ENCODE results near the gene GSG1L. TPM values are rescaled to one million over a fixed set of nuclear protein-coding genes. Genes with fewer than 3 reads are reported as not detected.
A peak's percentile ranks its signal among the peaks of the same experiment; 100 is the strongest.

GSG1L gene
- total RNA-seq, 8 experiments from 2014 or later = 0.25 to 1.5 (median 0.74) TPM

DNA sequence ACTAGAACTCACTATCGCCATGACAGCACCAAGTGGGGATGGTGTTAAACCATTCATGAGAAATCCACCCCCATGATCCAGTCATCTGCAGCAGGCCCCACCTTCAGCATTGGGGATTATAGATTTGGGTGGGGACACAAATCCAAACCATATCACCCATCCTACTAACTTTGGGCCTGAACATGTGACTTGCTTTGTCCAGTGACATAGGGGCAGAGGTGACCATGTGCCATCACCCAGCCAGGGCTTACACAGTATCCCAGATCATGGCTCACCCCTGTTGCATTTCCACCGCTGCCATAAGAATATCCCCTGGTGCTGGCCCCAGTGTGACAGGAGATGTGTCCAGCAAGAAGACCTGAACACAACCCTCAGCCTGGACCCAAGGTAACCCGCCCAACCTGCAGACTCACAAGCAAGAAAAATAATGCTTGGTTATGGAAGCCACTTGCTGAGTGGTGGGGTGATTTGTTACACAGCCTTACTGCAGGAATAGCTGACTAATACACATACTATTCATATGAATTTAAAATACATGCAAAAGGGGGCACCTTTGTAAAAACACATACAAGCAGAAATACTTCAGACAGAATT lies 130.9 kb downstream of the GSG1L start:
- 40 to 80% methylated on average over 1 to 2 of the region's 3 CpGs; no CpG with 5 or more reads in 8 of the 10 experiments for WGBS, 10 experiments
- Histone ChIP-seq H3K4me3 (no peak overlapping the region), H3K27ac (no peak overlapping the region), H3K4me1 (replicated peaks in 1 of 2) (no peaks in the 10 kb centered on the region)
- in situ Hi-C loops (cut with MboI; ENCODE audit: low pct_unique_long_range_greater_than_20kb in 2 of 9, low sequenced_read_pairs in 9 of 9, unreplicated experiment in 9 of 9) = no loop called here
- ATAC-seq (replicated peaks in 6 of 8) = no peak

- no peak overlapping the region for H3K4me3 ChIP-seq
- WGBS, 10 experiments = 20 to 73% (median 55%) methylated on average over 1 to 3 of the region's 3 CpGs; no CpG with 5 or more reads in 4 of the 10 experiments
- no peak overlapping the region for H3K27ac ChIP-seq
- no peaks in the 10 kb centered on the region for H3K4me1 ChIP-seq (replicated peaks in 1 of 2)
- ATAC-seq (replicated peaks in 6 of 8) = peak in 1 of 8 experiments; percentile 33
- in situ Hi-C loops (cut with MboI; ENCODE audit: low pct_unique_long_range_greater_than_20kb in 2 of 9, low sequenced_read_pairs in 9 of 9, unreplicated experiment in 9 of 9) = no loop called here
Observed at GRCh38 chr16:27929818-27930217, 133.7 kb downstream of the GSG1L start.

GRCh38 chr16:27928542-27928941 lies 135.0 kb downstream of the GSG1L start:
- in situ Hi-C loops (cut with MboI; ENCODE audit: low pct_unique_long_range_greater_than_20kb in 2 of 9, low sequenced_read_pairs in 9 of 9, unreplicated experiment in 9 of 9) = no loop called here
- no peak for ATAC-seq (replicated peaks in 6 of 8)
- Histone ChIP-seq H3K4me1 (replicated peaks in 1 of 2) (no peaks in the 10 kb centered on the region), H3K27ac (no peak overlapping the region), H3K4me3 (no peak overlapping the region)
- WGBS, 10 experiments = 0 to 47% (median 20%) methylated on average over 1 to 6 of the region's 6 CpGs; no CpG with 5 or more reads in 1 of the 10 experiments

GRCh38 chr16:27927266-27927901 lies 136.1 kb downstream of the GSG1L start:
- 0 to 68% (median 54%) methylated on average over 1 to 6 of the region's 13 CpGs; no CpG with 5 or more reads in 4 of the 10 experiments for WGBS, 10 experiments
- no peaks in the 10 kb centered on the region for H3K4me1 ChIP-seq (replicated peaks in 1 of 2)
- no peak overlapping the region for H3K4me3 ChIP-seq
- in situ Hi-C loops (cut with MboI; ENCODE audit: low pct_unique_long_range_greater_than_20kb in 2 of 9, low sequenced_read_pairs in 9 of 9, unreplicated experiment in 9 of 9) = no loop called here
- no peak overlapping the region for H3K27ac ChIP-seq
- no peak for ATAC-seq (replicated peaks in 6 of 8)

DNA sequence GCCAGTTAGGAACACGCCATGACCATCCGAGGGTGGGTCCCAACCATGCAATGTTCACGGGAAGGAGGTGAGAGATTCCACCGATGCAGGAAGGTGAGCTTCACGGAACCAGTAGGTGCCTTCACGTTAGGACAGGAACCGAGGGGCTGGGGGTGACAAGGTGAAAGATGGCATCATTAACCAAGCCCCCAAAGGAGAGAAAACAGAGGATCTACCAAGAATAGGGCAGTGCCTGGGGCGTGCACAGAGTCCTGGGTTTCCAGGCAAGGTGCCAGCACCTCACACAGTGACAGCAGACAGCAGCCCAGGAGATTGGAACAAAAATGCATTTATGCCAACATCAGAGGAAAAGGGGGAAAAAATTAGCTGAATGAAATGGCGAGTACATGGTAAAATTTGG lies 137.9 kb downstream of the GSG1L start:
- H3K4me3 ChIP-seq = no peak overlapping the region
- 0 to 91% (median 50%) methylated on average over 1 to 9 of the region's 9 CpGs; no CpG with 5 or more reads in 1 of the 10 experiments for WGBS, 10 experiments
- in situ Hi-C loops (cut with MboI; ENCODE audit: low pct_unique_long_range_greater_than_20kb in 2 of 9, low sequenced_read_pairs in 9 of 9, unreplicated experiment in 9 of 9) = no loop called here
- H3K4me1 ChIP-seq (replicated peaks in 1 of 2) = peaks cover 0 to 3% of the 10 kb centered on the region in 2 donors
- H3K27ac ChIP-seq = no peak overlapping the region
- peak in 1 of 8 experiments; percentile 25 for ATAC-seq (replicated peaks in 6 of 8)

GRCh38 chr16:27924411-27925118 lies 138.9 kb downstream of the GSG1L start:
- no peak for ATAC-seq (replicated peaks in 6 of 8)
- in situ Hi-C loops (cut with MboI; ENCODE audit: low pct_unique_long_range_greater_than_20kb in 2 of 9, low sequenced_read_pairs in 9 of 9, unreplicated experiment in 9 of 9) = no loop called here
- Histone ChIP-seq H3K4me3 (no peak overlapping the region), H3K27ac (no peak overlapping the region), H3K4me1 (replicated peaks in 1 of 2) (peaks cover 0 to 5% of the 10 kb centered on the region in 2 donors)
- 0 to 58% (median 29%) methylated on average over 1 to 4 of the region's 4 CpGs; no CpG with 5 or more reads in 4 of the 10 experiments for WGBS, 10 experiments

DNA sequence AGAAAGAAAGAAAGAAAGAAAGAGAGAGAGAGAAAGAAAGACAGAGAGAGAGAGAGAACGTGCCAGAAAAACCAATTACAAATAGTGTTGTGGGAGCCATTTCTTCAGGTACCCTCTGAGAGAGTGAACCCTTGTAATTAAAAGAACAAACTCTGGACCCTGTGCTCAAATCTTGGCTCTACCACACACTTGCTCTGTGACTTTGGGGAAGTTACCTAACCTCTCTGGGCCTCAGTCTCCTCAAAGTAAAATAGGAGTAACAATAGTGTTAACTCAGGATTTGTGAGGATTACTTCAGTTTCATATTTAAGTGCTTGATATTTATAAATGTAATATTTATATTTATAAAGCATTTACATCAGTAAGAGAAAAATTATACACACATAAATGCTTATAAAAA lies 139.8 kb downstream of the GSG1L start:
- H3K27ac ChIP-seq = no peak overlapping the region
- ATAC-seq (replicated peaks in 6 of 8) = no peak
- in situ Hi-C loops (cut with MboI; ENCODE audit: low pct_unique_long_range_greater_than_20kb in 2 of 9, low sequenced_read_pairs in 9 of 9, unreplicated experiment in 9 of 9) = no loop called here
- H3K4me3 ChIP-seq = no peak overlapping the region
- peaks cover 0 to 5% of the 10 kb centered on the region in 2 donors for H3K4me1 ChIP-seq (replicated peaks in 1 of 2)
- 33 to 100% (median 61%) methylated on average over 1 of the region's 1 CpG for WGBS, 10 experiments

DNA sequence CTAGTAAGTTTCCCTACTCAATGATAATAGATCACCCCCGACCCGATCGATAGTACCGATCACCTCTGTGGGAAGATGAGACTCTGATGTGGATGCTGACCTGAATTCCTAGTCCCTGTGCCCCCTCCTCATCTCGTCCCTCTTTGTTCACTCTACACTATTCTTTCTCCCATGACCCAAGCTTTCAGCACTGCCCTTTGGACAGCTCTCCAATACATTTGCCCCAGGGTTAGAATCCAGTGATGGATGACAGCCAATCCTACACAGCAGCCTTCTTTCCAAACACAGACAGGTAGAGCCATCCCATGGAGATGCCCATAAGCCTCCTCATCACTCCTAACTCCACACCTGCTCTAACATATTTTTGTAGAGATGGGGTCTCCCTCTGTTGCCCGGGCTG lies 141.1 kb downstream of the GSG1L start:
- ATAC-seq (replicated peaks in 6 of 8) = no peak
- Histone ChIP-seq H3K27ac (no peak overlapping the region), H3K4me1 (replicated peaks in 1 of 2) (peaks cover 0 to 5% of the 10 kb centered on the region in 2 donors), H3K4me3 (no peak overlapping the region)
- WGBS, 10 experiments = 0 to 91% (median 64%) methylated on average over 1 to 6 of the region's 6 CpGs; no CpG with 5 or more reads in 2 of the 10 experiments
- in situ Hi-C loops (cut with MboI; ENCODE audit: low pct_unique_long_range_greater_than_20kb in 2 of 9, low sequenced_read_pairs in 9 of 9, unreplicated experiment in 9 of 9) = no loop called here

DNA sequence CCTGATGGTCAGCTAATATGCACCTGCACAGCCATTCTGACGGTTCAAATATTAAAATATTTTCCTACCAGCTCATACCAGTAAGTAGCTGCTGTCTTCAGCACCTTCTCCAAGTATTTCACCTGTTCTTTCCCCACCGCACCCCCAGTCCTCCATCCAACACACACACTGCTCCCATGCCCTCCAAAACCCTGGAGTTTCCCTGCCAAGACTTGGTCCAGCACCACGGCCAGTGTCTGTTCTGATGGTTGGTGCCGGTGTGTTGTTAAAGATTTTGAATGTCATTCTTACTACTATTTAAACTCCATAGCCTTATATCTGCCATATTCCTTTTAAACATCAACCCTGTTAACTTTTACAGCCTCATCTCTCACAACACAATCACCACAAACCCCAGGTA lies 142.4 kb downstream of the GSG1L start:
- in situ Hi-C loops (cut with MboI; ENCODE audit: low pct_unique_long_range_greater_than_20kb in 2 of 9, low sequenced_read_pairs in 9 of 9, unreplicated experiment in 9 of 9) = no loop called here
- peaks cover 0 to 5% of the 10 kb centered on the region in 2 donors for H3K4me1 ChIP-seq (replicated peaks in 1 of 2)
- H3K27ac ChIP-seq = no peak overlapping the region
- H3K4me3 ChIP-seq = no peak overlapping the region
- WGBS, 10 experiments = 12 to 80% (median 41%) methylated on average over 1 to 4 of the region's 4 CpGs; no CpG with 5 or more reads in 3 of the 10 experiments
- no peak for ATAC-seq (replicated peaks in 6 of 8)

GRCh38 chr16:27920391-27920891 lies 143.1 kb downstream of the GSG1L start:
- H3K27ac ChIP-seq = no peak overlapping the region

GRCh38 chr16:27918755-27919154 lies 144.8 kb downstream of the GSG1L start:
- Histone ChIP-seq H3K4me1 (replicated peaks in 1 of 2) (peaks cover 0 to 5% of the 10 kb centered on the region in 2 donors), H3K4me3 (no peak overlapping the region), H3K27ac (no peak overlapping the region)
- peak in 5 of 8 experiments; percentile 48 to 84 (median 65) for ATAC-seq (replicated peaks in 6 of 8)
- in situ Hi-C loops (cut with MboI; ENCODE audit: low pct_unique_long_range_greater_than_20kb in 2 of 9, low sequenced_read_pairs in 9 of 9, unreplicated experiment in 9 of 9) = no loop called here
- WGBS, 10 experiments = 0 to 67% (median 41%) methylated on average over 1 to 5 of the region's 5 CpGs; no CpG with 5 or more reads in 2 of the 10 experiments

More at GRCh38 chr16:27920391-27920891, 143.1 kb downstream of the GSG1L start:
- Histone ChIP-seq H3K4me1 (replicated peaks in 1 of 2) (peaks cover 0 to 5% of the 10 kb centered on the region in 2 donors), H3K4me3 (no peak overlapping the region)
- in situ Hi-C loops (cut with MboI; ENCODE audit: low pct_unique_long_range_greater_than_20kb in 2 of 9, low sequenced_read_pairs in 9 of 9, unreplicated experiment in 9 of 9) = no loop called here
- WGBS, 10 experiments = 0 to 24% (median 14%) methylated on average over 1 to 9 of the region's 11 CpGs; no CpG with 5 or more reads in 4 of the 10 experiments
- peak; percentile 86 to 97 (median 93) for ATAC-seq (replicated peaks in 6 of 8)

DNA sequence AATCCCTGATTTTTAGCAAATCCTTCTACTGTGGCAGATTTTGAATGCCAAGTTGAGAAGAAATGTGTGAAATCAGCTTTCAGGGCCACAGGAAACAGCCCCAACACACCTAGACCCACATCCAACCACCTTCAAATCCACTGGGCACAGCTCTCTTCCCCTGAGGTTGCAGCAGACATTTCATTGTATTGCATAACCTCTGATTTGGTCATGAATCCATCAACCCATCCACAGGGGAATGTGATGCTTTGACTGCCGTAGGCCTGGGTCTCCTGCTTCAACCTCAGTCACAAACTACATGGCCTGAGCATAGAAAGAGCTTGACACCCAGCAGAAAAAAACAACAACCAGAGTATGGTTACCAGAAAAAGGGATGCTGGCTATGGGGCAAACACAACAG lies 145.6 kb downstream of the GSG1L start:
- in situ Hi-C loops (cut with MboI; ENCODE audit: low pct_unique_long_range_greater_than_20kb in 2 of 9, low sequenced_read_pairs in 9 of 9, unreplicated experiment in 9 of 9) = no loop called here
- H3K27ac ChIP-seq = no peak overlapping the region
- WGBS, 10 experiments = 0 to 100% (median 83%) methylated on average over 1 of the region's 1 CpG; no CpG with 5 or more reads in 6 of the 10 experiments
- no peak overlapping the region for H3K4me3 ChIP-seq
- ATAC-seq (replicated peaks in 6 of 8) = no peak
- peaks cover 0 to 5% of the 10 kb centered on the region in 2 donors for H3K4me1 ChIP-seq (replicated peaks in 1 of 2)

DNA sequence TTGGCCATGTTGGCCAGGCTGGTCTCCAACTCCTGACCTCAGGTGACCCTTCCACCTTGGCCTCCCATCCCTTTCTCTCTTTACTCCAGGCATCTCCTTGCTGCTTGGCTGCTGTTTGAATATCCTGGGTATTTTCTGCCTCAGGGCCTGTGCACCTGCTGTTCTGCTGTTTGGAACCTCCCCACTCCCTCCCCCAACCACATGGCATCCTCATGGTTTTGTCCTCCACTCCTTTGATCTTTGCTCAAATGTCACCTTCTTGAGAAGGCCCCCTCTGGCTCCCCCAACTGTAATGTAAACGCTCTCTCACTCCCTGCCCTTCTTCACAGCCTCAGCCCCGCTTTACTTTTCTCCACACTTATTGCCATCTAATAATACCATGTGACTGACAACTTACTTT lies 152.0 kb downstream of the GSG1L start:
- no peak overlapping the region for H3K4me3 ChIP-seq
- ATAC-seq (replicated peaks in 6 of 8) = no peak
- peaks cover 0 to 7% of the 10 kb centered on the region in 2 donors for H3K4me1 ChIP-seq (replicated peaks in 1 of 2)
- no peak overlapping the region for H3K27ac ChIP-seq
- in situ Hi-C loops (cut with MboI; ENCODE audit: low pct_unique_long_range_greater_than_20kb in 2 of 9, low sequenced_read_pairs in 9 of 9, unreplicated experiment in 9 of 9) = no loop called here
- 0 to 43% (median 13%) methylated on average over 1 to 2 of the region's 2 CpGs; no CpG with 5 or more reads in 4 of the 10 experiments for WGBS, 10 experiments
